K562 (cell line): ENCODE measurements around the gene C6orf89. TPM values are rescaled to one million over a fixed set of nuclear protein-coding genes. Genes with fewer than 3 reads are reported as not detected.

ENCODE experiments used
- DNMT1 ChIP-seq: fragments of 450-650 bp; IDR thresholded peaks from 2 replicates; pipeline ENCODE4 v1.6.1; 2016; ENCODE audit warnings: antibody characterized with exemption, mild to moderate bottlenecking
- E2F6 ChIP-seq, 2 experiments: IDR thresholded peaks; 2 replicates each; pipeline ENCODE4 v1.6.1; 2011; ENCODE audit warnings: borderline replicate concordance in 1 of 2, control low read depth in 1 of 2, low read depth in 1 of 2, low read length in 1 of 2, mild to moderate bottlenecking in 1 of 2, mixed read lengths in 1 of 2, moderate library complexity in 1 of 2; ENCODE audit not compliant: insufficient read depth in 1 of 2, insufficient read length in 1 of 2, poor library complexity in 1 of 2, severe bottlenecking in 1 of 2; ENCODE audit errors: extremely low read depth in 1 of 2
- ELF2 ChIP-seq: fragments of 250-450 bp; sonication (Bioruptor Pico); IDR thresholded peaks from 2 replicates; pipeline ENCODE4 v1.5.0; 2021; ENCODE audit warnings: mild to moderate bottlenecking
- ELF4 ChIP-seq: fragments of 450-650 bp; formaldehyde crosslinking; IDR thresholded peaks from 2 replicates; pipeline ENCODE4 v1.4.0; 2022; ENCODE audit warnings: missing genetic modification characterization
- FOXA3 ChIP-seq, 2 experiments: fragments of 450-650 bp in 1 of 2; sonication (generic) in 1 of 2; formaldehyde crosslinking; IDR thresholded peaks in 1 of 2; conservative IDR thresholded peaks in 1 of 2; 2 replicates each; pipeline versions ENCODE4 v1.4.0 to v1.8.0; 2020 to 2022; ENCODE audit warnings: mild to moderate bottlenecking in 2 of 2, missing genetic modification reagents in 1 of 2
- KDM1A ChIP-seq, 2 experiments: fragments of 450-650 bp; IDR thresholded peaks; 2 replicates each; pipeline ENCODE4 v1.6.1; 2016; ENCODE audit warnings: mild to moderate bottlenecking in 2 of 2
- KDM5B ChIP-seq: fragments of 200-600 bp; sonication (generic); IDR thresholded peaks from 2 replicates; pipeline ENCODE4 v1.6.1; 2012; ENCODE audit warnings: low read depth, mild to moderate bottlenecking, moderate library complexity, low read length, control low read depth, inconsistent platforms; ENCODE audit not compliant: insufficient replicate concordance
- NBN ChIP-seq: fragments of 450-650 bp; IDR thresholded peaks from 2 replicates; pipeline ENCODE4 v1.6.1; 2016; ENCODE audit warnings: low read depth, mild to moderate bottlenecking
- NR1H2 ChIP-seq: sonication (generic); formaldehyde crosslinking; IDR thresholded peaks from 2 replicates; pipeline ENCODE4 v1.4.0; 2020; ENCODE audit warnings: mild to moderate bottlenecking, missing genetic modification reagents
- NR3C1 ChIP-seq: sonication (generic); formaldehyde crosslinking; IDR thresholded peaks from 2 replicates; pipeline ENCODE4 v1.8.1; 2022; ENCODE audit warnings: missing genetic modification reagents
- PURB ChIP-seq: sonication (generic); formaldehyde crosslinking; IDR thresholded peaks from 2 replicates; pipeline ENCODE4 v1.9.0; 2021; ENCODE audit warnings: low read depth, mild to moderate bottlenecking, missing genetic modification reagents
- RBM22 ChIP-seq: fragments of 200-400 bp; formaldehyde crosslinking; IDR thresholded peaks from 2 replicates; pipeline ENCODE4 v1.6.1; 2018; ENCODE audit warnings: low read length, low read depth; ENCODE audit not compliant: poor library complexity, severe bottlenecking
- RHOXF2B ChIP-seq: fragments of 250-450 bp; sonication (Bioruptor Pico); conservative IDR thresholded peaks from 2 replicates; pipeline ENCODE4 v1.5.1; 2021
- TCF7 ChIP-seq: sonication (generic); IDR thresholded peaks from 2 replicates; pipeline ENCODE4 v1.6.1; 2016; ENCODE audit warnings: antibody characterized with exemption, borderline replicate concordance
- TEAD1 ChIP-seq, 2 experiments: fragments of 450-650 bp in 1 of 2; sonication (generic) in 1 of 2; formaldehyde crosslinking; IDR thresholded peaks; 2 replicates each; pipeline versions ENCODE4 v1.4.0 to v1.8.0; 2020 to 2022; ENCODE audit warnings: mild to moderate bottlenecking in 2 of 2, missing genetic modification reagents in 1 of 2
- ZBTB7A ChIP-seq: IDR thresholded peaks from 2 replicates; pipeline ENCODE4 v1.6.1; 2011; ENCODE audit warnings: low read depth, mild to moderate bottlenecking, low read length, moderate library complexity, borderline replicate concordance; ENCODE audit not compliant: control insufficient read depth
- ZNF175 ChIP-seq: fragments of 200-800 bp; sonication (Bioruptor generic); IDR thresholded peaks from 2 replicates; pipeline ENCODE4 v1.6.1; 2016; ENCODE audit warnings: low read depth, mild to moderate bottlenecking, missing genetic modification characterization, missing compliant biosample characterization
- ZNF274 ChIP-seq: IDR thresholded peaks from 2 replicates; pipeline ENCODE4 v1.6.1; 2011; ENCODE audit warnings: low read depth, mild to moderate bottlenecking, low read length, moderate library complexity, borderline replicate concordance
- ZNF316 ChIP-seq: fragments of 450-650 bp; IDR thresholded peaks from 2 replicates; pipeline ENCODE4 v1.6.1; 2016
- ZNF384 ChIP-seq: IDR thresholded peaks from 2 replicates; pipeline ENCODE4 v1.6.1; 2012; ENCODE audit warnings: low read depth, low read length, improper control_type of control experiment
- ZNF436 ChIP-seq: fragments of 250-450, 450-650 bp; sonication (Bioruptor Pico); formaldehyde crosslinking; IDR thresholded peaks from 2 replicates; pipeline ENCODE4 v1.7.0; 2020; ENCODE audit warnings: mild to moderate bottlenecking
- polyA plus RNA-seq, 8 experiments: library from polyadenylated mRNA; depleted of rRNA in 4 of 8; stranded (reverse) in 5 of 8; unstranded in 3 of 8; fragments of >200 nt; fragmentation: Nextera tagmentation in 2 of 8; fragmentation: Illumina TruSeq in 1 of 8; extraction: Ambion mirVana in 2 of 8; extraction: Trizol in 1 of 8; gene quantifications; 2 replicates each; pipeline versions ENCODE4 v1.2.1 to v1.2.3, GENCODE V29; 2011 to 2014; ENCODE audit warnings: inconsistent platforms in 1 of 8, missing spikeins in 1 of 8
- total RNA-seq, 7 experiments: library from RNA; depleted of rRNA in 6 of 7; stranded (reverse); fragments of >200 nt in 6 of 7; fragmentation: Illumina TruSeq in 2 of 7; extraction: Trizol in 2 of 7; gene quantifications; 2 replicates each; pipeline versions ENCODE4 v1.2.1 to v1.2.3, GENCODE V29; 2011 to 2021; ENCODE audit warnings: low replicate concordance in 1 of 7
- TF ChIP-seq, protein P1 (sequence below): fragments of 250-450 bp; sonication (Bioruptor Pico); IDR thresholded peaks from 2 replicates; pipeline ENCODE4 v1.5.0; 2020; ENCODE audit warnings: mild to moderate bottlenecking
- TF ChIP-seq, protein P2 (sequence below): fragments of 250-450 bp; sonication (Bioruptor Pico); IDR thresholded peaks from 2 replicates; pipeline ENCODE4 v1.8.0; 2021; ENCODE audit warnings: borderline replicate concordance, mild to moderate bottlenecking, moderate library complexity; ENCODE audit not compliant: poor library complexity, severe bottlenecking
- TF ChIP-seq, protein P3 (sequence below): fragments of 450-650 bp; IDR thresholded peaks from 2 replicates; pipeline ENCODE4 v1.6.1; 2016; ENCODE audit warnings: low read depth, mild to moderate bottlenecking, moderate library complexity

Gene C6orf89
- total and polyA plus RNA-seq, 9 of the 15 experiments (the other 6 are each of a cell fraction or from before 2014, with no cell fraction given) = 35.2 to 111 (median 58.5) TPM

GRCh38 chr6:36885461-36886401, at the start of gene C6orf89 (continued):
- TF ChIP-seq ZNF384 (no peak), ZNF436 (CRISPR knock-in tag) (no peak), ELF2 (CRISPR knock-in tag) (peak; percentile 99), ZNF274 (no peak), ELF4 (CRISPR knock-in tag) (peak; percentile 89), RBM22 (no peak), E2F6 (IDR thresholded peaks at IDR 0.05; ENCODE audit: borderline replicate concordance in 1 of 2, extremely low read depth in 1 of 2, insufficient read depth in 1 of 2, insufficient read length in 1 of 2, low read depth in 1 of 2, low read length in 1 of 2, poor library complexity in 1 of 2, severe bottlenecking in 1 of 2) (peak; percentile 93 to 95), TCF7 (no peak), KDM5B (peak; percentile 63), ZNF175 (CRISPR knock-in tag) (peak; percentile 80), DNMT1 (no peak), NBN (peak; percentile 76), FOXA3 (CRISPR knock-in tag; conservative IDR thresholded peaks at IDR 0.05 in 1 of 2, IDR thresholded peaks at IDR 0.05 in 1 of 2) (no peak), TEAD1 (CRISPR knock-in tag; IDR thresholded peaks at IDR 0.05) (peak; percentile 46 to 73; a peak in 3 of 4 replicates), KDM1A (IDR thresholded peaks at IDR 0.05) (0 out of 4 replicates have a peak, but pooled peaks of 1 of the 2 experiments have one; percentile 32), NR1H2 (CRISPR knock-in tag) (peak; percentile 44; the same call in 1 of the 2 replicates), RHOXF2B (no peak), ZNF316 (no peak), ZBTB7A (peak; percentile 99), PURB (no peak), NR3C1 (no peak)
- TF ChIP-seq, protein P1, sequence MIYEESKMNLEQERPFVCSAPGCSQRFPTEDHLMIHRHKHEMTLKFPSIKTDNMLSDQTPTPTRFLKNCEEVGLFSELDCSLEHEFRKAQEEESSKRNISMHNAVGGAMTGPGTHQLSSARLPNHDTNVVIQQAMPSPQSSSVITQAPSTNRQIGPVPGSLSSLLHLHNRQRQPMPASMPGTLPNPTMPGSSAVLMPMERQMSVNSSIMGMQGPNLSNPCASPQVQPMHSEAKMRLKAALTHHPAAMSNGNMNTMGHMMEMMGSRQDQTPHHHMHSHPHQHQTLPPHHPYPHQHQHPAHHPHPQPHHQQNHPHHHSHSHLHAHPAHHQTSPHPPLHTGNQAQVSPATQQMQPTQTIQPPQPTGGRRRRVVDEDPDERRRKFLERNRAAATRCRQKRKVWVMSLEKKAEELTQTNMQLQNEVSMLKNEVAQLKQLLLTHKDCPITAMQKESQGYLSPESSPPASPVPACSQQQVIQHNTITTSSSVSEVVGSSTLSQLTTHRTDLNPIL (CRISPR knock-in tag) = no peak
- TF ChIP-seq, protein P2, sequence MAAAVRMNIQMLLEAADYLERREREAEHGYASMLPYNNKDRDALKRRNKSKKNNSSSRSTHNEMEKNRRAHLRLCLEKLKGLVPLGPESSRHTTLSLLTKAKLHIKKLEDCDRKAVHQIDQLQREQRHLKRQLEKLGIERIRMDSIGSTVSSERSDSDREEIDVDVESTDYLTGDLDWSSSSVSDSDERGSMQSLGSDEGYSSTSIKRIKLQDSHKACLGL (CRISPR knock-in tag) = no peak
- TF ChIP-seq, protein P3, sequence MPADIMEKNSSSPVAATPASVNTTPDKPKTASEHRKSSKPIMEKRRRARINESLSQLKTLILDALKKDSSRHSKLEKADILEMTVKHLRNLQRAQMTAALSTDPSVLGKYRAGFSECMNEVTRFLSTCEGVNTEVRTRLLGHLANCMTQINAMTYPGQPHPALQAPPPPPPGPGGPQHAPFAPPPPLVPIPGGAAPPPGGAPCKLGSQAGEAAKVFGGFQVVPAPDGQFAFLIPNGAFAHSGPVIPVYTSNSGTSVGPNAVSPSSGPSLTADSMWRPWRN = 0 out of 2 replicates have a peak, but pooled peaks have one; percentile 34
